ENCODE results near the gene FOXO3. TPM values are rescaled to one million over a fixed set of nuclear protein-coding genes. Genes with fewer than 3 reads are reported as not detected.

Gene FOXO3
- total RNA-seq, 3 donors from 2014 or later (not counting 1 experiment from before 2014, with no cell fraction given), result 43.1 to 70.4 (median 51.3) TPM

- Mint-ChIP-seq H3K4me1 (no peaks in the 10 kb centered on the region), H3K36me3 (peaks cover 7% of the 10 kb centered on the region), H3K9me3 (peaks cover 0 to 3% of the 10 kb centered on the region in 2 donors), H3K27me3 (ENCODE audit: low read depth in 2 of 2) (peaks cover 0 to 3% of the 10 kb centered on the region in 2 donors), H3K4me3 (no peak overlapping the region), H3K27ac (no peak overlapping the region)
- no peaks in the 10 kb centered on the region for H3K4me1 ChIP-seq (ENCODE audit: control insufficient read depth, insufficient read depth, low read length)
- TF ChIP-seq, protein P1, sequence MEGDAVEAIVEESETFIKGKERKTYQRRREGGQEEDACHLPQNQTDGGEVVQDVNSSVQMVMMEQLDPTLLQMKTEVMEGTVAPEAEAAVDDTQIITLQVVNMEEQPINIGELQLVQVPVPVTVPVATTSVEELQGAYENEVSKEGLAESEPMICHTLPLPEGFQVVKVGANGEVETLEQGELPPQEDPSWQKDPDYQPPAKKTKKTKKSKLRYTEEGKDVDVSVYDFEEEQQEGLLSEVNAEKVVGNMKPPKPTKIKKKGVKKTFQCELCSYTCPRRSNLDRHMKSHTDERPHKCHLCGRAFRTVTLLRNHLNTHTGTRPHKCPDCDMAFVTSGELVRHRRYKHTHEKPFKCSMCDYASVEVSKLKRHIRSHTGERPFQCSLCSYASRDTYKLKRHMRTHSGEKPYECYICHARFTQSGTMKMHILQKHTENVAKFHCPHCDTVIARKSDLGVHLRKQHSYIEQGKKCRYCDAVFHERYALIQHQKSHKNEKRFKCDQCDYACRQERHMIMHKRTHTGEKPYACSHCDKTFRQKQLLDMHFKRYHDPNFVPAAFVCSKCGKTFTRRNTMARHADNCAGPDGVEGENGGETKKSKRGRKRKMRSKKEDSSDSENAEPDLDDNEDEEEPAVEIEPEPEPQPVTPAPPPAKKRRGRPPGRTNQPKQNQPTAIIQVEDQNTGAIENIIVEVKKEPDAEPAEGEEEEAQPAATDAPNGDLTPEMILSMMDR (IDR thresholded peaks at IDR 0.05), result no peak
- ATAC-seq, result no peak
- intact Hi-C loops (cut with micrococcal nuclease), result no loop called here
- no peak for DNase-seq
- peaks cover 6% of the 10 kb centered on the region for H3K9me3 ChIP-seq (ENCODE audit: control insufficient read depth, insufficient read depth, low read length)
- H3K36me3 ChIP-seq (ENCODE audit: control insufficient read depth, insufficient read depth, low read length), result no peaks in the 10 kb centered on the region
- no peak overlapping the region for H3K27ac ChIP-seq (ENCODE audit: low read length)
- no CpG with 5 or more reads among the region's 1 CpG for WGBS (ENCODE audit: insufficient coverage)
- no peak overlapping the region for H3K4me3 ChIP-seq (ENCODE audit: low read length)
- H3K27me3 ChIP-seq (ENCODE audit: control insufficient read depth, insufficient read depth, low read length), result no peaks in the 10 kb centered on the region
These were observed 162.9 kb downstream of the FOXO3 start for GRCh38 chr6:108723594-108723993.

- no peak overlapping the region for H3K27ac ChIP-seq (ENCODE audit: low read length)
- Mint-ChIP-seq H3K27me3 (ENCODE audit: low read depth in 2 of 2) (no peaks in the 10 kb centered on the region), H3K9me3 (peaks cover 0 to 3% of the 10 kb centered on the region in 2 donors), H3K36me3 (peaks cover 7% of the 10 kb centered on the region), H3K4me1 (no peaks in the 10 kb centered on the region), H3K27ac (no peak overlapping the region), H3K4me3 (no peak overlapping the region)
- TF ChIP-seq, protein P1 (IDR thresholded peaks at IDR 0.05), result no peak
- no peaks in the 10 kb centered on the region for H3K27me3 ChIP-seq (ENCODE audit: control insufficient read depth, insufficient read depth, low read length)
- H3K4me3 ChIP-seq (ENCODE audit: low read length), result no peak overlapping the region
- ATAC-seq (no peak), DNase-seq (no peak)
- peaks cover 6% of the 10 kb centered on the region for H3K9me3 ChIP-seq (ENCODE audit: control insufficient read depth, insufficient read depth, low read length)
- intact Hi-C loops (cut with micrococcal nuclease), result no loop called here
- no peaks in the 10 kb centered on the region for H3K4me1 ChIP-seq (ENCODE audit: control insufficient read depth, insufficient read depth, low read length)
- no peaks in the 10 kb centered on the region for H3K36me3 ChIP-seq (ENCODE audit: control insufficient read depth, insufficient read depth, low read length)
- WGBS (ENCODE audit: insufficient coverage), result 98% methylated on average over 6 of the region's 7 CpGs
These were observed 166.1 kb downstream of the FOXO3 start for GRCh38 chr6:108726726-108727339.

DNA sequence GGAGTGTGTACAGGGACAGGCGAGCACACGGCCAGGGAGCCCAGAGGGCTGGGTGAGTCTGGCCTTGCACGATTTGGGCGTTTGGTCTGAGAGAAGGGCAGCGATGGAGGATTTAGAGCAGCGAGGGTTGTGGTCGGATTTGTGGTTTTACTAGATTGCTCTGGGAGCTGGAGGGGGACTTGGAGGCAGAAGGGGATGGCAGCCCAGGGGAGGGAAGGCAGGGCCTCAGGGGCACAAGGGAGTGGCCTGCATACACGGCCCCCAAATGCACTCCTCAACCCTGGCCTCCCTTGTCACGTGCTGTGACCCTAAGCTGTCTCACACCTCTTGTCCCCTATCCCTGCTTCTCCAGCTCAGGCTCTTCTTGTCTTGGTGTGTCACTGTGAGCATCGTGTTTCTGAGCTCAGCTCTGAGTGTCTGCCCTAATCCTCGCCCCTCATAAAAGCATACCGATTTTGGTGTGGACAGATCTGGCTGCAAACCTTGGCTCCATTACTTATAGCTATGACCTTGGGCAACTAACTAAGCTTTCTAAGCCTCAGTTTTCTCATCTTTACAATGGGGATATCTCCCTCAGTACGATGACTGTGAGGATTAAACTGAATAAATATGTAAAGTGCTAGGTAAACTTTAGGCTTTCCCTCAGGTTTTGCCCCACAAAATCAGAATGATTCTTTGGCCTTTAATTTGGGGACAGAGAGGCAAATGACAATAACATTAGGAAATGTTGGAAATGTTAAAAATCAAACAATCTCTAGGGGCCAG lies 167.4 kb downstream of the FOXO3 start:
- H3K9me3 ChIP-seq (ENCODE audit: control insufficient read depth, insufficient read depth, low read length), result peaks cover 5% of the 10 kb centered on the region
- Mint-ChIP-seq H3K4me3 (no peak overlapping the region), H3K36me3 (peaks cover 5% of the 10 kb centered on the region), H3K27me3 (ENCODE audit: low read depth in 2 of 2) (no peaks in the 10 kb centered on the region), H3K4me1 (no peaks in the 10 kb centered on the region), H3K27ac (no peak overlapping the region), H3K9me3 (peaks cover 0 to 3% of the 10 kb centered on the region in 2 donors)
- H3K27ac ChIP-seq (ENCODE audit: low read length), result no peak overlapping the region
- 66% methylated on average over 12 of the region's 13 CpGs for WGBS (ENCODE audit: insufficient coverage)
- H3K27me3 ChIP-seq (ENCODE audit: control insufficient read depth, insufficient read depth, low read length), result no peaks in the 10 kb centered on the region
- TF ChIP-seq, protein P1 (IDR thresholded peaks at IDR 0.05), result no peak
- no peak overlapping the region for H3K4me3 ChIP-seq (ENCODE audit: low read length)
- no peaks in the 10 kb centered on the region for H3K4me1 ChIP-seq (ENCODE audit: control insufficient read depth, insufficient read depth, low read length)
- DNase-seq, result no peak
- intact Hi-C loops (cut with micrococcal nuclease), result no loop called here
- ATAC-seq, result no peak
- H3K36me3 ChIP-seq (ENCODE audit: control insufficient read depth, insufficient read depth, low read length), result no peaks in the 10 kb centered on the region
